CD14-positive monocyte (primary cell): ENCODE measurements around the gene RELN. TPM values are rescaled to one million over a fixed set of nuclear protein-coding genes. Genes with fewer than 3 reads are reported as not detected.

Source experiments
- DNase-seq, 3 donors: peaks; one replicate each; pipeline ENCODE4 v3.0.0-alpha.2; 2011 to 2022
- H2AFZ ChIP-seq: 2 replicates; pipeline ENCODE4 v1.6.0; 2012; ENCODE audit warnings: mild to moderate bottlenecking, low read depth, low read length, inconsistent platforms; ENCODE audit not compliant: insufficient read depth, poor library complexity, severe bottlenecking
- H3K27ac ChIP-seq, 2 donors: 1 replicate in 1 of 2; 2 replicates in 1 of 2; pipeline ENCODE4 v1.5.1; 2012 to 2013; ENCODE audit warnings: low read length in 2 of 2, control low read depth in 1 of 2, inconsistent platforms in 1 of 2, low read depth in 1 of 2, mild to moderate bottlenecking in 1 of 2
- H3K27me3 ChIP-seq, 2 donors: one replicate each; pipeline versions ENCODE4 v1.6.0 to v1.6.1; 2011 to 2013; ENCODE audit warnings: low read length in 2 of 2; ENCODE audit not compliant: control insufficient read depth in 2 of 2, insufficient read depth in 2 of 2
- H3K36me3 ChIP-seq, 2 donors: replicated peaks in 1 of 2; 1 replicate in 1 of 2; 2 replicates in 1 of 2; pipeline versions ENCODE4 v1.5.1 to v1.6.1; 2012 to 2013; ENCODE audit warnings: low read length in 2 of 2, control low read depth in 1 of 2, inconsistent platforms in 1 of 2, mild to moderate bottlenecking in 1 of 2; ENCODE audit not compliant: insufficient read depth in 2 of 2, control insufficient read depth in 1 of 2
- H3K4me1 ChIP-seq, 2 donors: 1 replicate in 1 of 2; 2 replicates in 1 of 2; pipeline versions ENCODE4 v1.5.1 to v1.6.1; 2012 to 2013; ENCODE audit warnings: low read length in 2 of 2, control low read depth in 1 of 2, inconsistent platforms in 1 of 2, mild to moderate bottlenecking in 1 of 2, moderate library complexity in 1 of 2; ENCODE audit not compliant: insufficient read depth in 2 of 2, control insufficient read depth in 1 of 2
- H3K4me2 ChIP-seq: replicated peaks from 2 replicates; pipeline ENCODE3; 2012; ENCODE audit warnings: low read length, moderate library complexity, mild to moderate bottlenecking; ENCODE audit not compliant: poor library complexity, severe bottlenecking; ENCODE audit errors: extremely low read depth
- H3K4me3 ChIP-seq, 3 experiments: fragments of 200-600 bp in 1 of 3; sonication (generic) in 1 of 3; replicated peaks in 1 of 3; 1 replicate in 2 of 3; 2 replicates in 1 of 3; pipeline ENCODE4 v1.5.1; 2011 to 2013; ENCODE audit warnings: low read length in 3 of 3, mild to moderate bottlenecking in 3 of 3, control low read depth in 2 of 3, low read depth in 2 of 3, inconsistent platforms in 1 of 3, moderate library complexity in 1 of 3
- H3K79me2 ChIP-seq: 2 replicates; pipeline ENCODE4 v1.6.0; 2012; ENCODE audit warnings: mild to moderate bottlenecking, control low read depth, inconsistent platforms, low read length, moderate library complexity; ENCODE audit not compliant: insufficient read depth
- H3K9ac ChIP-seq: 2 replicates; pipeline ENCODE4 v1.6.0; 2017; ENCODE audit warnings: low read length, mild to moderate bottlenecking; ENCODE audit not compliant: insufficient read depth, poor library complexity, severe bottlenecking
- H3K9me3 ChIP-seq, 2 donors: replicated peaks in 1 of 2; 1 replicate in 1 of 2; 2 replicates in 1 of 2; pipeline versions ENCODE4 v1.5.1 to v1.6.1; 2012 to 2013; ENCODE audit warnings: low read length in 2 of 2, control low read depth in 1 of 2; ENCODE audit not compliant: control insufficient read depth in 1 of 2, insufficient read depth in 1 of 2
- H4K20me1 ChIP-seq: 2 replicates; pipeline ENCODE4 v1.6.0; 2012; ENCODE audit warnings: mild to moderate bottlenecking, low read length, control low read depth, moderate library complexity; ENCODE audit not compliant: insufficient read depth
- H3K27ac Mint-ChIP-seq, 7 donors: one replicate each; pipeline ENCODE4 v1.8.0; 2020; ENCODE audit warnings: mild to moderate bottlenecking in 7 of 7, mixed read lengths in 7 of 7, moderate library complexity in 6 of 7, inconsistent platforms in 2 of 7
- H3K27me3 Mint-ChIP-seq, 3 donors: one replicate each; pipeline ENCODE4 v1.8.0; 2021 to 2022; ENCODE audit warnings: low read depth in 3 of 3, mild to moderate bottlenecking in 3 of 3, mixed read lengths in 3 of 3, moderate library complexity in 3 of 3, inconsistent platforms in 1 of 3
- H3K36me3 Mint-ChIP-seq, 2 donors: one replicate each; pipeline ENCODE4 v1.8.0; 2020; ENCODE audit warnings: mixed read lengths in 2 of 2, inconsistent platforms in 1 of 2, mild to moderate bottlenecking in 1 of 2
- H3K4me1 Mint-ChIP-seq: one replicate; pipeline ENCODE4 v1.8.0; 2020; ENCODE audit warnings: mild to moderate bottlenecking, mixed read lengths
- H3K4me3 Mint-ChIP-seq, 2 donors: one replicate each; pipeline ENCODE4 v1.8.0; 2020; ENCODE audit warnings: mild to moderate bottlenecking in 2 of 2, mixed read lengths in 2 of 2, moderate library complexity in 1 of 2
- H3K9me3 Mint-ChIP-seq, 7 donors: one replicate each; pipeline ENCODE4 v1.8.0; 2020 to 2022; ENCODE audit warnings: mixed read lengths in 7 of 7, mild to moderate bottlenecking in 6 of 7, moderate library complexity in 6 of 7, inconsistent platforms in 2 of 7
- CTCF ChIP-seq: fragments of 200-600 bp; IDR thresholded peaks from one replicate; pipeline ENCODE4 v1.8.0; 2022; ENCODE audit warnings: antibody characterized with exemption, mild to moderate bottlenecking
- WGBS: methylation state at CpG from one replicate; pipeline ENCODE4 v1.1.5; 2013; ENCODE audit warnings: missing lambda C conversion rate; ENCODE audit not compliant: insufficient coverage; 5-methylcytosine and 5-hydroxymethylcytosine counted together
- intact Hi-C, 2 donors: fragments of 100-400 bp; cut with micrococcal nuclease; formaldehyde crosslinking; loops; one replicate each; pipeline versions ENCODE4 v1.15.0 to v1.15.1; 2023
- polyA plus RNA-seq, 3 donors: library from polyadenylated mRNA; depleted of rRNA in 1 of 3; unstranded in 2 of 3; stranded (reverse) in 1 of 3; fragments of 300-500 nt in 2 of 3; fragments of >200 nt in 1 of 3; fragmentation: Illumina TruSeq in 2 of 3; gene quantifications; 1 replicate in 2 of 3; 2 replicates in 1 of 3; pipeline ENCODE4 v1.2.3, GENCODE V29; 2012 to 2021

RELN gene
- polyA plus RNA-seq, 3 donors: not detected

GRCh38 chr7:104005197-104005596, 15.7 kb upstream of the RELN start:
- intact Hi-C loops: no loop called here
- Mint-ChIP-seq H3K4me1 (no peaks in the 10 kb centered on the region), H3K27ac (no peak overlapping the region), H3K27me3 (peaks cover 0 to 4% (median 0%) of the 10 kb centered on the region in 3 donors), H3K4me3 (no peak overlapping the region), H3K36me3 (no peaks in the 10 kb centered on the region), H3K9me3 (peaks cover 0 to 1% (median 0%) of the 10 kb centered on the region in 7 donors)
- H3K4me1 ChIP-seq: no peaks in the 10 kb centered on the region
- no peak overlapping the region for H3K4me3 ChIP-seq
- H3K27me3 ChIP-seq: no peaks in the 10 kb centered on the region
- H3K36me3 ChIP-seq: no peaks in the 10 kb centered on the region
- H4K20me1 ChIP-seq: no peaks in the 10 kb centered on the region
- H3K27ac ChIP-seq: no peak overlapping the region
- WGBS: 79% methylated on average over 2 of the region's 4 CpGs
- H3K9me3 ChIP-seq: no peaks in the 10 kb centered on the region
- no peak overlapping the region for H2AFZ ChIP-seq
- no peak overlapping the region for H3K9ac ChIP-seq
- no peak overlapping the region for H3K4me2 ChIP-seq
- no peak for DNase-seq
- TF ChIP-seq CTCF: no peak
- no peaks in the 10 kb centered on the region for H3K79me2 ChIP-seq

DNA sequence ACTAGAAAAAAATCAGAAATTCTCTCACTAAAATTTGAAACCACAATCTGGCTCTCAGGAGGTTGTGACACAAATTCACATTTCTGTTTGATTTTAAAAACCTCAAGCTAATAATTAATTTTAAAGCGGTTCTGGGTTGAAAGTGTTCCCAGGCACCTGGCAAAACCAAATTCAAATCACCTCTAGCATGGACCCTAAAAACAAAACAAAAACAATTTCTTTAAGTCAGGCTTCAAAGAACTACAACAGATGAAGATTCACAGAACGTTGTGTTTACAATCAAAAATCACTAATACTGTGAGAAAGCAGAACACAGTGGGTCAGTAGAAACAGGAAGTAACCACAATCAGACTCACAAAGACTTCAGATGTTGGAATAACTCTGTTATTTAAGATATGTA, 7.2 kb upstream of the RELN start:
- no peak overlapping the region for H3K9ac ChIP-seq
- 100% methylated on average over 1 of the region's 2 CpGs for WGBS
- H3K79me2 ChIP-seq: no peaks in the 10 kb centered on the region
- no peak overlapping the region for H3K27ac Mint-ChIP-seq
- no peaks in the 10 kb centered on the region for H3K36me3 Mint-ChIP-seq
- H3K27ac ChIP-seq: no peak overlapping the region
- H3K9me3 Mint-ChIP-seq: peaks cover 0 to 1% (median 0%) of the 10 kb centered on the region in 7 donors
- no peak overlapping the region for H3K4me3 Mint-ChIP-seq
- TF ChIP-seq CTCF: no peak
- H3K27me3 ChIP-seq: peaks cover 7 to 9% of the 10 kb centered on the region in 2 donors
- no peaks in the 10 kb centered on the region for H3K4me1 ChIP-seq
- no peaks in the 10 kb centered on the region for H4K20me1 ChIP-seq
- H3K4me2 ChIP-seq: no peak overlapping the region
- peaks cover 2 to 6% (median 3%) of the 10 kb centered on the region in 3 donors for H3K27me3 Mint-ChIP-seq
- no peaks in the 10 kb centered on the region for H3K9me3 ChIP-seq
- no peaks in the 10 kb centered on the region for H3K36me3 ChIP-seq
- H3K4me3 ChIP-seq: no peak overlapping the region
- no peak overlapping the region for H2AFZ ChIP-seq
- DNase-seq: no peak
- intact Hi-C loops: no loop called here
- no peaks in the 10 kb centered on the region for H3K4me1 Mint-ChIP-seq
